Measurements from ENCODE around the gene MAPRE2. TPM values are rescaled to one million over a fixed set of nuclear protein-coding genes. Genes with fewer than 3 reads are reported as not detected.
A peak's percentile ranks its signal among the peaks of the same experiment; 100 is the strongest.

The MAPRE2 gene
- total and polyA plus RNA-seq, 7 donors, result 3.3 to 83.4 (median 57.3) TPM

DNA sequence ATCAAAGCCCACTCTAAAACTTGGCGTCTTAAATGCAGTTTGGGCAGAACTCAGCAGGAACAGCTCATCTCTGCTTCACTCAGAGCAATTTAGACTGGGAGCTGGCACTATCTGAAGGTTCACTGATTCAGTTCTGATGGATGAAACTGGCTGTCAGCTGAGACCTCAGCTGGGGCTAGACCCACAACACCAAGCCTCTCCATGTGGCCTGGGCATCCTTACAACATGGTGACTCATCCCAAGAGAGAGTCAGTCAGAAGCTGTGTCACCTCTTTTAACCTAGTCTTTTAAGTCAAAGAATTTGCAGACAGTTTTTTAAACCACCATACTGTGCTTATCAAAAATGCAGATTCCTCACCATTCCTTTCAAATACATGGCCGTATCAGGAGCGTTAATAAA lies 137.0 kb downstream of the MAPRE2 start:
- DNase-seq (peak in 1 of 2 donors; percentile 25), ATAC-seq (peak; percentile 65 to 92 (median 86))
- no peaks in the 10 kb centered on the region for H3K36me3 ChIP-seq (ENCODE audit: insufficient read depth in 1 of 2, low read depth in 1 of 2)
- TF ChIP-seq, protein P1, sequence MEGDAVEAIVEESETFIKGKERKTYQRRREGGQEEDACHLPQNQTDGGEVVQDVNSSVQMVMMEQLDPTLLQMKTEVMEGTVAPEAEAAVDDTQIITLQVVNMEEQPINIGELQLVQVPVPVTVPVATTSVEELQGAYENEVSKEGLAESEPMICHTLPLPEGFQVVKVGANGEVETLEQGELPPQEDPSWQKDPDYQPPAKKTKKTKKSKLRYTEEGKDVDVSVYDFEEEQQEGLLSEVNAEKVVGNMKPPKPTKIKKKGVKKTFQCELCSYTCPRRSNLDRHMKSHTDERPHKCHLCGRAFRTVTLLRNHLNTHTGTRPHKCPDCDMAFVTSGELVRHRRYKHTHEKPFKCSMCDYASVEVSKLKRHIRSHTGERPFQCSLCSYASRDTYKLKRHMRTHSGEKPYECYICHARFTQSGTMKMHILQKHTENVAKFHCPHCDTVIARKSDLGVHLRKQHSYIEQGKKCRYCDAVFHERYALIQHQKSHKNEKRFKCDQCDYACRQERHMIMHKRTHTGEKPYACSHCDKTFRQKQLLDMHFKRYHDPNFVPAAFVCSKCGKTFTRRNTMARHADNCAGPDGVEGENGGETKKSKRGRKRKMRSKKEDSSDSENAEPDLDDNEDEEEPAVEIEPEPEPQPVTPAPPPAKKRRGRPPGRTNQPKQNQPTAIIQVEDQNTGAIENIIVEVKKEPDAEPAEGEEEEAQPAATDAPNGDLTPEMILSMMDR (IDR thresholded peaks at IDR 0.05), result no peak
- no peaks in the 10 kb centered on the region for H3K27me3 ChIP-seq (ENCODE audit: insufficient read depth in 3 of 3, low read length in 2 of 3)
- H3K4me3 ChIP-seq, result no peak overlapping the region
- H3K9me3 ChIP-seq, result peaks cover 12% of the 10 kb centered on the region
- WGBS, 3 donors, result 73 to 90% (median 79%) methylated on average over 3 of the region's 3 CpGs
- no peak overlapping the region for H3K27ac ChIP-seq
- no peaks in the 10 kb centered on the region for H3K4me1 ChIP-seq
- intact Hi-C loops (cut with DNase I), result no loop called here

DNA sequence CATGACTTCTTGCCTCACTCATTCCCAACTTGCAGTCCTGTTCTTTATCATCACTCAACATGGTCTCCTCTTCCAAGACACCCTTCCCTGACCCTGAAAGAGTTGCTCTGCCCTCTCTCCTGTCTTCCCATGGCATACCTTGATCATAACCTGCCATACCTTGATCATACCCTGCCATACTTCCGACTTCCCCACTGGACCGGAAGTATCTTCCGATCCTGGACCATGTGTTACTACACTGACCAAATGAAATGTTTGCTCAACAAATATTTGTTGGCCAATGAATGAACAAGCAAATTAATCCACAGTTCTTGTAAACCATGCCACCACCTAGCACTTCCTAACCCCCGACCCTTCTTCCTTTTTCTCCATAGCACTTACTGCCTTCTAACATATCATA lies 138.7 kb downstream of the MAPRE2 start:
- no peak overlapping the region for H3K4me3 ChIP-seq
- TF ChIP-seq, protein P1 (IDR thresholded peaks at IDR 0.05), result no peak
- no peak for ATAC-seq
- H3K4me1 ChIP-seq, result no peaks in the 10 kb centered on the region
- no peak overlapping the region for H3K27ac ChIP-seq
- no peaks in the 10 kb centered on the region for H3K27me3 ChIP-seq (ENCODE audit: insufficient read depth in 3 of 3, low read length in 2 of 3)
- no peaks in the 10 kb centered on the region for H3K36me3 ChIP-seq (ENCODE audit: insufficient read depth in 1 of 2, low read depth in 1 of 2)
- WGBS, 3 donors, result 93 to 96% (median 94%) methylated on average over 4 of the region's 4 CpGs
- no peak for DNase-seq
- H3K9me3 ChIP-seq, result peaks cover 12% of the 10 kb centered on the region
- intact Hi-C loops (cut with DNase I), result no loop called here

DNA sequence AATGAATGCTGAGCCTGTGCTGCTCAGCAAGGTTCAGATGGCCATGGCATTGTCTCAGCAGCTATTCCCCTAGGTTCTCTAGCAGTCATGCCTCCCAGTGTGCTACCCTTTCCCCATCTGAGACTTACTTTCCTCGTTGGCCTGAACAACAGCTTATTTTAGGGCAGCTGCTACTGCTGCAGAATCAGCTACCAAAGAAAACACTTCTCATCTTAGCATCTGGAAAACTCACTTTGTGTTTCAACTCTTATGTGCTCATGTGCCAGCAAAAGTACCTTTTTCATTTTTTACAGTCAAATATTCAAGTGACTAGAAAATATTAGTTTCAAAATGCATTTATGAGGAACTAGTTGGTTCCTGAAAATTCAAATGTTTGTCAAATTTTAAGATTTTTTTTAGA lies 139.2 kb downstream of the MAPRE2 start:
- DNase-seq (no peak), ATAC-seq (no peak)
- WGBS, 3 donors, result 26 to 30% (median 27%) methylated on average over 1 of the region's 1 CpG
- H3K27me3 ChIP-seq (ENCODE audit: insufficient read depth in 3 of 3, low read length in 2 of 3), result no peaks in the 10 kb centered on the region
- TF ChIP-seq, protein P1 (IDR thresholded peaks at IDR 0.05), result no peak
- no peak overlapping the region for H3K4me3 ChIP-seq
- no peaks in the 10 kb centered on the region for H3K4me1 ChIP-seq
- intact Hi-C loops (cut with DNase I), result no loop called here
- H3K36me3 ChIP-seq (ENCODE audit: insufficient read depth in 1 of 2, low read depth in 1 of 2), result no peaks in the 10 kb centered on the region
- peaks cover 12% of the 10 kb centered on the region for H3K9me3 ChIP-seq
- no peak overlapping the region for H3K27ac ChIP-seq

DNA sequence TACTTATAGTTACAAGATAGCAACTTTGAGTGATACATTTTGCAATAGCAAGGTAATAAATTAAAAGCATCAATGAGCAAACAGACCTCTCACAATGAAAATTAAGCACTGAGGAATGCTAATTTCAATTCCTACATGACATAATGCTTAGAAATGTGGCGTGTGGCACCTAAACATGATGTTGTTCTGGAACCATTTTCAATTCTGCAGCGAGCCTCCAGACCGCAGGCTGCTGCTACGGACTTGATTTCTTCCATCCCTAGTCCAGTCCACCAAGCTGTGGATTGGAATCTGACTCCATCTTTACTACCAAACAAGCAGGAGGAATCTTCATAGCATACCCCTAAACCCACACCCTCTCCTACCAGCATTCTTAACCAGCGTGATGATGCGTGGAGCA lies 140.9 kb downstream of the MAPRE2 start:
- DNase-seq (no peak), ATAC-seq (no peak)
- Histone ChIP-seq H3K27ac (no peak overlapping the region), H3K4me3 (no peak overlapping the region), H3K36me3 (ENCODE audit: insufficient read depth in 1 of 2, low read depth in 1 of 2) (no peaks in the 10 kb centered on the region), H3K4me1 (no peaks in the 10 kb centered on the region), H3K9me3 (peaks cover 2% of the 10 kb centered on the region), H3K27me3 (ENCODE audit: insufficient read depth in 3 of 3, low read length in 2 of 3) (no peaks in the 10 kb centered on the region)
- TF ChIP-seq, protein P1 (IDR thresholded peaks at IDR 0.05), result no peak
- 90 to 94% (median 92%) methylated on average over 6 of the region's 6 CpGs for WGBS, 3 donors
- intact Hi-C loops (cut with DNase I), result no loop called here

DNA sequence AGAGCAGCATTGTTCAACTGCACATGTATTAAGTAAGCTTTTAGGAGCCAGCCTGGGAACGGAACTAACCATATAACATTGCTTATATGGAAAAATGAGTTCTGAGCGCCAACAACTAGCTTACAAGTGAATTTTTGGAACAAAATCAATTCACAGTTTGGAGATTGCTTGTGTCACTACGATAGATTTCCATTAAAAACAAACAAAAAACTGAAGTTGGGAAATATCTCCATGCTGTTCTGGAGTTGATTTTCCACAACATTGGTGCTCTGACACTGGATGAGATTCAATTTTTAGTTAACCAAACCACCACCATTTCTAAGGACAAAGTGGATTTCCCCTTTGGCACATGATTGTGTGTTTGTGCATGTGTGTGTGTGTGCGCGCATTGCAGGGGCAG lies 142.7 kb downstream of the MAPRE2 start:
- no peaks in the 10 kb centered on the region for H3K36me3 ChIP-seq (ENCODE audit: insufficient read depth in 1 of 2, low read depth in 1 of 2)
- WGBS, 3 donors, result 82 to 83% (median 83%) methylated on average over 5 of the region's 5 CpGs
- DNase-seq (no peak), ATAC-seq (no peak)
- H3K9me3 ChIP-seq, result no peaks in the 10 kb centered on the region
- H3K4me3 ChIP-seq, result no peak overlapping the region
- H3K27me3 ChIP-seq (ENCODE audit: insufficient read depth in 3 of 3, low read length in 2 of 3), result no peaks in the 10 kb centered on the region
- intact Hi-C loops (cut with DNase I), result no loop called here
- H3K27ac ChIP-seq, result no peak overlapping the region
- TF ChIP-seq, protein P1 (IDR thresholded peaks at IDR 0.05), result no peak
- H3K4me1 ChIP-seq, result no peaks in the 10 kb centered on the region

All from psoas muscle (tissue), 8 donors.